Gastroesophageal sphincter (tissue), 4 donors: ENCODE data around the gene NFATC2. TPM values are rescaled to one million over a fixed set of nuclear protein-coding genes. Genes with fewer than 3 reads are reported as not detected.

ENCODE experiments used
- ATAC-seq: fragments of 150-250 bp; one replicate; pipeline ENCODE4 v1.9.1; 2016; ENCODE audit warnings: mild to moderate bottlenecking, moderate library complexity
- H3K27ac ChIP-seq, 4 donors: fragments of 200-600 bp; sonication (generic) in 3 of 4; 1 replicate in 3 of 4; 2 replicates in 1 of 4; pipeline ENCODE4 v1.5.1; 2016 to 2019
- H3K27me3 ChIP-seq: fragments of 200-600 bp; sonication (generic); one replicate; pipeline ENCODE4 v1.5.1; 2019
- H3K36me3 ChIP-seq, 2 donors: fragments of 200-600 bp; sonication (generic); one replicate each; pipeline ENCODE4 v1.5.1; 2019; ENCODE audit warnings: control low read depth in 1 of 2
- H3K4me1 ChIP-seq, 3 donors: fragments of 200-600 bp; sonication (generic); 1 replicate in 2 of 3; 2 replicates in 1 of 3; pipeline ENCODE4 v1.5.1; 2016 to 2019; ENCODE audit warnings: control low read depth in 2 of 3
- H3K4me3 ChIP-seq, 2 donors: fragments of 200-600 bp; sonication (generic); one replicate each; pipeline ENCODE4 v1.5.1; 2019; ENCODE audit warnings: mild to moderate bottlenecking in 1 of 2, moderate library complexity in 1 of 2
- H3K9me3 ChIP-seq, 3 donors: fragments of 200-600 bp; sonication (generic); one replicate each; pipeline ENCODE4 v1.5.1; 2017 to 2019; ENCODE audit warnings: control low read depth in 2 of 3
- CTCF ChIP-seq, 4 experiments: fragments of 200-600 bp in 2 of 4; fragments of 450-650 bp in 2 of 4; sonication (generic) in 1 of 4; IDR thresholded peaks; one replicate each; pipeline ENCODE4 v1.5.1; 2017 to 2019; ENCODE audit warnings: antibody characterized with exemption in 4 of 4, mild to moderate bottlenecking in 2 of 4, moderate library complexity in 2 of 4
- EP300 ChIP-seq: sonication (generic); formaldehyde crosslinking; IDR thresholded peaks from one replicate; pipeline ENCODE4 v1.6.1; 2017; ENCODE audit warnings: antibody characterized with exemption, mild to moderate bottlenecking
- POLR2A ChIP-seq, 2 donors: fragments of 450-650 bp; IDR thresholded peaks; one replicate each; pipeline ENCODE4 v1.6.1; 2017; ENCODE audit warnings: antibody characterized with exemption in 2 of 2, mild to moderate bottlenecking in 2 of 2, moderate library complexity in 1 of 2
- POLR2AphosphoS5 ChIP-seq: sonication (generic); formaldehyde crosslinking; IDR thresholded peaks from one replicate; pipeline ENCODE4 v1.6.1; 2017; ENCODE audit warnings: antibody characterized with exemption
- WGBS, 2 donors: methylation state at CpG; one replicate each; pipeline ENCODE4 v1.1.5; 2018; ENCODE audit warnings: low coverage in 1 of 2; 5-methylcytosine and 5-hydroxymethylcytosine counted together
- total RNA-seq, 4 donors: library from RNA; depleted of rRNA; stranded (reverse); fragments of >200 nt; gene quantifications; one replicate each; pipeline ENCODE4 v1.1.0, GENCODE V29; 2016

Gene NFATC2
- total RNA-seq, 4 donors from 2014 or later: 4.4 to 20.2 (median 9.0) TPM

DNA sequence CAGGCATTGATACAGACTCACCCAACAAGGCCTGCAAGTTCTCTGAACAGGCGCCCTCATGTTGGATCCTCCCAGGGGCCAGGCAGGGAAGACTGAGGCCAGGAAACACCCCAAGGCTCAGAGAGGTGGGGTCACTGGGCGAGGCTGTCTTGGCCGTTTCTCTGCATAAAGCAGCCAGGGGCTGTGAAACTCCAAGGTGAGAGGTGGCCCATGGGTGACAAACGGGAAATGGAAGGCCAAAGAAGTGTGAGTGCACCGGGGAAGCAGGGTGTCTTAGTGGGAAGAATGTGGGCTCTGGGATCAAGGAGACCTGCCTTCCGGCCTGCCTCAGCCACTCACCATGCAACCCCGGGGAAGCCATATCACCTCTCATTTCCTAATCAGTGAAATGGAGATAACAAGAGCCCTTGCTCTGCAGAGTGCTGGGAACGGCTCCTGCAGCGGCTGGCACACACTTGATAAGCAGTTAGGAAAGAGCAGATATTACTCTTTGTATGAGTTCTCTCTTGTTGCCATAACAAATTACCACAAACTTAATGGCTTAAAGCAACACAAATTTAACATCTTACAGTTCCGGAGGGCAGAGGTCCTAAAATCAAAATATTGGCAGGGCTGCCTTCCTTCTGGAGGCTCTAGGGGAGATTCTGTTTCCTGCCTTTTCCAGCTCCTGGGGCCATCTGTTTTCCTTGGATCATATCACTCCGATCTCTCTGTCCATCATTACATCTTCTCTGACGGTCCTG lies 168.6 kb downstream of the NFATC2 start:
- Histone ChIP-seq H3K9me3 (no peaks in the 10 kb centered on the region), H3K4me3 (no peak overlapping the region), H3K4me1 (peaks cover 0 to 9% (median 0%) of the 10 kb centered on the region in 3 donors), H3K36me3 (no peaks in the 10 kb centered on the region), H3K27ac (no peak overlapping the region), H3K27me3 (no peaks in the 10 kb centered on the region)
- no peak for TF ChIP-seq POLR2AphosphoS5
- ATAC-seq: peak; percentile 50
- 49 to 63% methylated on average over 4 to 8 of the region's 12 CpGs for whole genome bisulfite sequencing, 2 donors

DNA sequence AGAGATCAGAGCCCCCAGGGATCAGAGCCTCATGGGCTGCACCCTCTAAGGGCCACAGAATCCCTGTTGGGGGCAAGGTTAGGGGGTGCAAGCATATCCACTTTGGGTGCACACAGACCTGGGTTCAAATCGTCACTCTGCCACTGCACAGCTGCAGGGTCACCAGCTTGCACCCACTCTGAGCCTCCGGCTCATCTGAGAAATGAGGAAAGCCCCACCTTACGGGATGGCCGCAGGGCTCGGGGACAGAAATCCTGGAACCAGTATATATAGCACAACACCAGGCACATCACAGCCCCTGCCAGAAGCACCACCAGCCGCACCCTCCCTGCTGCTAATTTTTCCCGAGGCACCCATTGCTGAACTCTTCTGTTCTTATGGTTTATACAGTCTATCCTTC lies 169.6 kb downstream of the NFATC2 start:
- Histone ChIP-seq H3K36me3 (no peaks in the 10 kb centered on the region), H3K27ac (no peak overlapping the region), H3K4me3 (no peak overlapping the region), H3K9me3 (no peaks in the 10 kb centered on the region), H3K27me3 (no peaks in the 10 kb centered on the region), H3K4me1 (peaks cover 0 to 9% (median 0%) of the 10 kb centered on the region in 3 donors)
- ATAC-seq: no peak
- TF ChIP-seq EP300 (no peak), POLR2A (IDR thresholded peaks at IDR 0.05) (no peak), POLR2AphosphoS5 (no peak), CTCF (IDR thresholded peaks at IDR 0.05) (no peak)
- 70 to 82% methylated on average over 4 to 5 of the region's 7 CpGs for WGBS, 2 donors

DNA sequence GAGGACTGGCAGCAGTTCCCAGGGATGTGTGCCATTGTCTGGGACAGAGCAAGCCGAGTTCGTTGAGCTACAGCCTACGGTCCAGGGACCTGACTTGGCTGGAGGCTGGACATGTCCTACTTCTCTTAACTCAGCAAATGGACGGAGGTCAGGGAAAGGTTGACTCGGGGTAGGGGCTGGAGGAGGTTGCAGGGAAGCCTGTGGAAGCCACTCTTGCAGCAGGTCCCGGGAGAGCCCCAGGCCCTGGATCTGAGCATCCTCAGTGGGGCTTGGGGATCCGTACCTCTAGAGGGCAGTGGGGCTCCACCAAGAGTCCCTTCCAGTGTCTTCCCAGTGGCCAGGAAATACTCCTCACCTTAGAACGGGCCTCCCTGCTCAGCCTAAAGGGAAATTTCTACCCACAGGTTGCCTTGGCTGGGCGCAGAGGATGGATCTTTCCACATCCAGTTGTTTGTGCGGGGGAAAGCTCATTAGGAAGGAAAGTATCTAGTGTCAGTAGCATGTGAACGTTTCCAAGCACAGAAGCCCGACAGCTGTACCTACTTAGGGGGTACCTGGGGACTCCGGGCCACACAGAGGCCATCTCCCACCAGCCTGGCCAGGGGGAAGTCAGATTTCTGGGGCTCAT lies 170.2 kb downstream of the NFATC2 start:
- H3K36me3 ChIP-seq: no peaks in the 10 kb centered on the region
- ATAC-seq: peak; percentile 84
- peak in 3 of 4 experiments; percentile 77 to 90 (median 79) for TF ChIP-seq CTCF (IDR thresholded peaks at IDR 0.05)
- TF ChIP-seq POLR2A (IDR thresholded peaks at IDR 0.05): no peak
- 7 to 58% methylated on average over 3 to 5 of the region's 13 CpGs for WGBS, 2 donors
- H3K4me1 ChIP-seq: peaks cover 0 to 9% (median 0%) of the 10 kb centered on the region in 3 donors
- H3K4me3 ChIP-seq: no peak overlapping the region
- no peaks in the 10 kb centered on the region for H3K9me3 ChIP-seq
- H3K27me3 ChIP-seq: no peaks in the 10 kb centered on the region
- H3K27ac ChIP-seq: no peak overlapping the region

DNA sequence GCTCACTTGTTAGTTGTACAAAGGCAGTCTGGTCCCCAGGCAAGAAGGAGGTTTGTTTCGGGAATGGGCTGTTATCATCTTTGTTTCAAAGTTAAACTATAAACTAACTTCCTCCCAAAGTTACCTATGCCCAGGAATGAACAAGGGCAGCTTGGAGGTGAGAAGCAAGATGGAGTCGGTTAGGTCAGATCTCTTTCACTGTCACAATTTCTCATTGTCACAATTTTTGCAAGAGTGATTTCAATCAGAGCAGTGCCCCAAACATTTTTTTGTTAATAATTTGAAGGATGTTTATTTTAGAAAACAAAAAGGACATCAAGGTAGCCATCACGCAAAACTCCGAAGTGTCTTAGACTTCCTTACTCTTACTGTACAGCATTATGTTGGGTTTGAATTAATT lies 170.8 kb downstream of the NFATC2 start:
- H3K27me3 ChIP-seq: no peaks in the 10 kb centered on the region
- TF ChIP-seq POLR2A (IDR thresholded peaks at IDR 0.05): no peak
- no peak for TF ChIP-seq CTCF (IDR thresholded peaks at IDR 0.05)
- no peak for TF ChIP-seq EP300
- no peak for TF ChIP-seq POLR2AphosphoS5
- no peak for ATAC-seq

DNA sequence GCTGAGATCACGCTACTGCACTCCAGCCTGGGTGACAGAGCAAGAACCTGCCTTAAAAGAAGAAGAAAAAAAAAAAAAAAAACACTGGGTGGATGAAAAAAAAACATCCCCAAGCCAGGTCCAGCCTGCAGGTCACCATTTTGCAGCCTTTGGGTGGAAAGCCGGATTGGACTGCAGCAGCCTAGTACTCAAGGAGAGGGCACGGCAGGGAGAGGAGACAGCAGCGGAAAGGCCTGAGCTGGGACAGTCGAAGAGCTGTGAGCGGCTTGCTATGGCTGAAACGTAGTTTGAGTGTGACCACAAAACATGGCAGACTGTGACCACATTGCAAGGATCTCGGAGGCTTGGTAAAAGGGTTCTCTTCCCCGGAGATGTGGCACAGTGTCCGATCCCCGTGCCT lies 173.0 kb downstream of the NFATC2 start:
- Histone ChIP-seq H3K9me3 (no peaks in the 10 kb centered on the region), H3K36me3 (no peaks in the 10 kb centered on the region), H3K27me3 (no peaks in the 10 kb centered on the region), H3K4me3 (no peak overlapping the region), H3K4me1 (peaks cover 0 to 16% (median 4%) of the 10 kb centered on the region in 3 donors), H3K27ac (no peak overlapping the region)
- TF ChIP-seq POLR2AphosphoS5 (no peak), CTCF (IDR thresholded peaks at IDR 0.05) (no peak), POLR2A (IDR thresholded peaks at IDR 0.05) (no peak), EP300 (no peak)
- ATAC-seq: no peak
- WGBS, 2 donors: 68 to 89% methylated on average over 7 to 9 of the region's 11 CpGs

More for the DNA sequence above, 170.8 kb downstream of the NFATC2 start:
- WGBS, 2 donors: 89 to 96% methylated on average over 3 to 4 of the region's 4 CpGs
- Histone ChIP-seq H3K27ac (no peak overlapping the region), H3K36me3 (no peaks in the 10 kb centered on the region), H3K4me3 (no peak overlapping the region), H3K4me1 (peaks cover 0 to 9% (median 0%) of the 10 kb centered on the region in 3 donors), H3K9me3 (no peaks in the 10 kb centered on the region)
